H9 (cell line): ENCODE data around the gene PNMA8C. TPM values are rescaled to one million over a fixed set of nuclear protein-coding genes. Genes with fewer than 3 reads are reported as not detected.

ENCODE experiments used
- DNase-seq: peaks from one replicate; pipeline ENCODE4 v3.0.0-alpha.2; 2017
- H2AFZ ChIP-seq: one replicate; pipeline ENCODE4 v1.6.1; 2013; ENCODE audit warnings: mild to moderate bottlenecking, low read length, control low read depth, moderate library complexity
- H2AK5ac ChIP-seq: 2 replicates; pipeline ENCODE4 v1.6.1; 2013; ENCODE audit warnings: low read length, control low read depth, mixed read lengths; ENCODE audit not compliant: insufficient read length
- H2BK120ac ChIP-seq: one replicate; pipeline ENCODE4 v1.6.1; 2013; ENCODE audit warnings: low read depth, mild to moderate bottlenecking, low read length, control low read depth, inconsistent platforms; ENCODE audit not compliant: poor library complexity, severe bottlenecking
- H2BK12ac ChIP-seq: 2 replicates; pipeline ENCODE4 v1.6.1; 2013; ENCODE audit warnings: low read length, control low read depth, mixed read lengths, low read depth; ENCODE audit not compliant: insufficient read length
- H2BK15ac ChIP-seq: 2 replicates; pipeline ENCODE4 v1.6.1; 2013; ENCODE audit warnings: low read depth, low read length, control low read depth
- H2BK20ac ChIP-seq: one replicate; pipeline ENCODE4 v1.6.1; 2013; ENCODE audit warnings: low read depth, mild to moderate bottlenecking, low read length, control low read depth, inconsistent platforms; ENCODE audit not compliant: poor library complexity, severe bottlenecking
- H2BK5ac ChIP-seq: 2 replicates; pipeline ENCODE4 v1.6.1; 2013; ENCODE audit warnings: low read length, control low read depth, mixed read lengths; ENCODE audit not compliant: insufficient read length
- H3K14ac ChIP-seq: 2 replicates; pipeline ENCODE4 v1.6.1; 2013; ENCODE audit warnings: low read length, control low read depth; ENCODE audit not compliant: insufficient read depth
- H3K18ac ChIP-seq: 2 replicates; pipeline ENCODE4 v1.6.1; 2013; ENCODE audit warnings: low read depth, mild to moderate bottlenecking, mixed read lengths, low read length, control low read depth; ENCODE audit not compliant: insufficient read length
- H3K23ac ChIP-seq: 2 replicates; pipeline ENCODE4 v1.6.1; 2013; ENCODE audit warnings: low read length, control low read depth, mixed read lengths, low read depth; ENCODE audit not compliant: insufficient read length
- H3K23me2 ChIP-seq: 2 replicates; pipeline ENCODE4 v1.6.1; 2013; ENCODE audit warnings: low read depth, mild to moderate bottlenecking, mixed read lengths, low read length, control low read depth; ENCODE audit not compliant: insufficient read length, poor library complexity, severe bottlenecking
- H3K27ac ChIP-seq: 2 replicates; pipeline ENCODE4 v1.5.1; 2013; ENCODE audit warnings: low read length, control low read depth, mixed read lengths, low read depth; ENCODE audit not compliant: insufficient read length
- H3K27me3 ChIP-seq: 2 replicates; pipeline ENCODE4 v1.6.1; 2013; ENCODE audit warnings: low read length, control low read depth, inconsistent platforms; ENCODE audit not compliant: insufficient read depth
- H3K4ac ChIP-seq: 2 replicates; pipeline ENCODE4 v1.6.1; 2013; ENCODE audit warnings: low read depth, mild to moderate bottlenecking, control low read depth, inconsistent platforms, low read length, moderate library complexity
- H3K4me1 ChIP-seq: 2 replicates; pipeline ENCODE4 v1.6.1; 2013; ENCODE audit warnings: low read length, control low read depth, inconsistent platforms; ENCODE audit not compliant: insufficient read depth
- H3K4me2 ChIP-seq: 2 replicates; pipeline ENCODE4 v1.6.1; 2013; ENCODE audit warnings: low read length, control low read depth, mixed read lengths; ENCODE audit not compliant: insufficient read length, insufficient read depth
- H3K56ac ChIP-seq: 2 replicates; pipeline ENCODE4 v1.6.1; 2013; ENCODE audit warnings: low read depth, mild to moderate bottlenecking, mixed read lengths, low read length, control low read depth; ENCODE audit not compliant: insufficient read length
- H3K79me1 ChIP-seq: 2 replicates; pipeline ENCODE4 v1.6.1; 2013; ENCODE audit warnings: low read depth, mild to moderate bottlenecking, moderate library complexity, low read length, control low read depth, inconsistent platforms; ENCODE audit not compliant: insufficient read depth, poor library complexity, severe bottlenecking
- H3K79me2 ChIP-seq: 2 replicates; pipeline ENCODE4 v1.6.1; 2013; ENCODE audit warnings: low read length, control low read depth, inconsistent platforms; ENCODE audit not compliant: insufficient read depth
- H3K9ac ChIP-seq: 2 replicates; pipeline ENCODE4 v1.6.1; 2013; ENCODE audit warnings: low read length, control low read depth, mixed read lengths; ENCODE audit not compliant: insufficient read length; ENCODE audit errors: extremely low read depth
- H3K9me3 ChIP-seq: one replicate; pipeline ENCODE4 v1.6.1; 2013; ENCODE audit warnings: low read depth, low read length, inconsistent platforms; ENCODE audit not compliant: control insufficient read depth
- H3T11ph ChIP-seq: one replicate; pipeline ENCODE4 v1.6.1; 2013; ENCODE audit warnings: mild to moderate bottlenecking, low read length, control low read depth, inconsistent platforms
- H4K20me1 ChIP-seq: one replicate; pipeline ENCODE4 v1.6.1; 2013; ENCODE audit not compliant: control insufficient read depth, insufficient read length, insufficient read depth
- H4K5ac ChIP-seq: 2 replicates; pipeline ENCODE4 v1.6.1; 2013; ENCODE audit warnings: low read depth, mild to moderate bottlenecking, mixed read lengths, low read length, control low read depth; ENCODE audit not compliant: insufficient read length
- H4K8ac ChIP-seq: replicated peaks from 2 replicates; pipeline ENCODE4 v1.6.1; 2013; ENCODE audit warnings: low read length, control low read depth, mixed read lengths, low read depth; ENCODE audit not compliant: insufficient read length
- H4K91ac ChIP-seq: 2 replicates; pipeline ENCODE4 v1.6.1; 2013; ENCODE audit warnings: low read depth, mild to moderate bottlenecking, moderate library complexity, mixed read lengths, low read length, control low read depth; ENCODE audit not compliant: insufficient read length
- H3K27ac Mint-ChIP-seq, 3 experiments: 2 replicates in 2 of 3; 3 replicates in 1 of 3; pipeline ENCODE4 v1.8.0; 2020 to 2021; ENCODE audit warnings: mixed read lengths in 3 of 3, mild to moderate bottlenecking in 1 of 3, moderate library complexity in 1 of 3
- H3K27me3 Mint-ChIP-seq: 2 replicates; pipeline ENCODE4 v1.8.0; 2021; ENCODE audit warnings: low read depth, mild to moderate bottlenecking, moderate library complexity, mixed read lengths
- H3K36me3 Mint-ChIP-seq, 3 experiments: 2 replicates in 2 of 3; 3 replicates in 1 of 3; pipeline ENCODE4 v1.8.0; 2020 to 2021; ENCODE audit warnings: low read depth in 3 of 3, mixed read lengths in 3 of 3; ENCODE audit not compliant: insufficient read depth in 1 of 3
- H3K4me1 Mint-ChIP-seq, 2 experiments: 2 replicates each; pipeline ENCODE4 v1.8.0; 2020; ENCODE audit warnings: mixed read lengths in 2 of 2
- H3K4me3 Mint-ChIP-seq, 2 experiments: 2 replicates in 1 of 2; 3 replicates in 1 of 2; pipeline ENCODE4 v1.8.0; 2020 to 2021; ENCODE audit warnings: mild to moderate bottlenecking in 2 of 2, mixed read lengths in 2 of 2, moderate library complexity in 1 of 2
- H3K9me3 Mint-ChIP-seq, 2 experiments: 2 replicates in 1 of 2; 3 replicates in 1 of 2; pipeline ENCODE4 v1.8.0; 2020; ENCODE audit warnings: mild to moderate bottlenecking in 2 of 2, mixed read lengths in 2 of 2, moderate library complexity in 1 of 2
- WGBS: extraction: QIAGEN DNeasy Blood & Tissue Kit; methylation state at CpG from one replicate; pipeline ENCODE4 v1.1.7; 2013; ENCODE audit warnings: missing lambda C conversion rate, low lambda C conversion rate, mixed read lengths; ENCODE audit not compliant: insufficient read length; ENCODE audit errors: extremely low coverage; 5-methylcytosine and 5-hydroxymethylcytosine counted together
- total RNA-seq: library from RNA; stranded (reverse); gene quantifications from 2 replicates; pipeline ENCODE4 v1.2.1, GENCODE V29; 2021
- TF ChIP-seq, protein P1 (sequence below): fragments of 200-600 bp; sonication (generic); conservative IDR thresholded peaks from 3 replicates; pipeline ENCODE4 v1.8.0; 2021; ENCODE audit warnings: antibody characterized with exemption, mild to moderate bottlenecking

Gene PNMA8C
- total RNA-seq, 1 experiment from 2014 or later, result 1.8 TPM

DNA sequence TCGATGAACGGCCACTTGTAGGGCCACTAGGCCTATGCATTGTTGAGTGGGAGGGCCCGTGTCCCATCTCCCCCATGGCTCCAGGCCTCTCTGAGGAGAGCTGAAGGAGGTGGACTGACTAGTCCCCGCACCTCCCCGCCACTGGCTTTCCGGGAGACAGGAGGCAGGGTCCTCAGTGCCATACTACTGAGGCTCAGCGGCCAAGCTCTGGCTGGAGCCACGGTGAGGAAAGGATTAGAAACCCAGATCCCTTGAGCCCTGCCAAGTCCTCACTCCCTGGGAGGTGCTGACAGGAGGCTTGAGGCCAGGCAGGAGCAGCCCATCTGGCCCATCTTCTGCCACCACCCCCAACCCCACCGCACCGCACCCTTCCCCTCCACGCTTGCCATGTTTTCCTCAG, 44.3 kb downstream of the PNMA8C start:
- Histone ChIP-seq H2BK12ac (no peak overlapping the region), H3K56ac (no peak overlapping the region), H4K91ac (no peak overlapping the region), H4K8ac (no peak overlapping the region), H3K4me2 (no peak overlapping the region), H3K9me3 (no peaks in the 10 kb centered on the region), H3K4me1 (no peaks in the 10 kb centered on the region), H2BK20ac (no peak overlapping the region), H3K4ac (no peak overlapping the region), H3K14ac (no peak overlapping the region), H2BK5ac (no peak overlapping the region), H2BK15ac (no peak overlapping the region), H3K27ac (no peak overlapping the region), H4K20me1 (no peaks in the 10 kb centered on the region), H2BK120ac (no peak overlapping the region), H3K23me2 (no peaks in the 10 kb centered on the region), H2AK5ac (no peak overlapping the region), H3T11ph (no peak overlapping the region), H3K23ac (no peak overlapping the region), H3K18ac (no peak overlapping the region), H3K79me2 (no peaks in the 10 kb centered on the region), H4K5ac (no peak overlapping the region), H3K9ac (no peak overlapping the region), H2AFZ (no peak overlapping the region), H3K79me1 (no peaks in the 10 kb centered on the region), H3K27me3 (no peaks in the 10 kb centered on the region)
- peaks cover 55 to 93% (median 86%) of the 10 kb centered on the region in 3 experiments for H3K36me3 Mint-ChIP-seq
- TF ChIP-seq, protein P1, sequence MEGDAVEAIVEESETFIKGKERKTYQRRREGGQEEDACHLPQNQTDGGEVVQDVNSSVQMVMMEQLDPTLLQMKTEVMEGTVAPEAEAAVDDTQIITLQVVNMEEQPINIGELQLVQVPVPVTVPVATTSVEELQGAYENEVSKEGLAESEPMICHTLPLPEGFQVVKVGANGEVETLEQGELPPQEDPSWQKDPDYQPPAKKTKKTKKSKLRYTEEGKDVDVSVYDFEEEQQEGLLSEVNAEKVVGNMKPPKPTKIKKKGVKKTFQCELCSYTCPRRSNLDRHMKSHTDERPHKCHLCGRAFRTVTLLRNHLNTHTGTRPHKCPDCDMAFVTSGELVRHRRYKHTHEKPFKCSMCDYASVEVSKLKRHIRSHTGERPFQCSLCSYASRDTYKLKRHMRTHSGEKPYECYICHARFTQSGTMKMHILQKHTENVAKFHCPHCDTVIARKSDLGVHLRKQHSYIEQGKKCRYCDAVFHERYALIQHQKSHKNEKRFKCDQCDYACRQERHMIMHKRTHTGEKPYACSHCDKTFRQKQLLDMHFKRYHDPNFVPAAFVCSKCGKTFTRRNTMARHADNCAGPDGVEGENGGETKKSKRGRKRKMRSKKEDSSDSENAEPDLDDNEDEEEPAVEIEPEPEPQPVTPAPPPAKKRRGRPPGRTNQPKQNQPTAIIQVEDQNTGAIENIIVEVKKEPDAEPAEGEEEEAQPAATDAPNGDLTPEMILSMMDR, result no peak
- H3K4me3 Mint-ChIP-seq, result no peak overlapping the region
- WGBS, result no CpG with 5 or more reads among the region's 11 CpGs
- no peaks in the 10 kb centered on the region for H3K27me3 Mint-ChIP-seq
- H3K9me3 Mint-ChIP-seq, result peaks cover 2 to 3% of the 10 kb centered on the region in 2 experiments; a peak in 2 of 5 replicates
- peak; percentile 15 for DNase-seq
- H3K4me1 Mint-ChIP-seq, result no peaks in the 10 kb centered on the region; a peak in 1 of 4 replicates
- H3K27ac Mint-ChIP-seq, result peak overlapping the region in 1 of 3 experiments; percentile 68; a peak in 1 of 7 replicates
